Neural progenitor cell (in vitro differentiated cells): ENCODE measurements around the gene HHATL. TPM values are rescaled to one million over a fixed set of nuclear protein-coding genes. Genes with fewer than 3 reads are reported as not detected.

ENCODE experiments used
- DNase-seq: peaks from one replicate; pipeline ENCODE4 v3.0.0-alpha.2; 2016; ENCODE audit warnings: low spot score
- H2AFZ ChIP-seq: fragments of 200-600 bp; sonication (generic); replicated peaks from 2 replicates; pipeline ENCODE4 v1.6.1; 2016; ENCODE audit warnings: antibody characterized with exemption
- H3F3A ChIP-seq: fragments of 200-600 bp; sonication (generic); 2 replicates; pipeline ENCODE4 v1.6.1; 2016; ENCODE audit warnings: antibody characterized with exemption, low read depth
- H3K27ac ChIP-seq: fragments of 200-600 bp; sonication (generic); 2 replicates; pipeline ENCODE4 v1.5.1; 2016; ENCODE audit warnings: mild to moderate bottlenecking
- H3K27me3 ChIP-seq: fragments of 200-600 bp; sonication (generic); 2 replicates; pipeline ENCODE4 v1.6.1; 2016; ENCODE audit warnings: mild to moderate bottlenecking, moderate library complexity
- H3K36me3 ChIP-seq: fragments of 200-600 bp; sonication (generic); 2 replicates; pipeline ENCODE4 v1.5.1; 2016
- H3K4me1 ChIP-seq: fragments of 200-600 bp; sonication (generic); 2 replicates; pipeline ENCODE4 v1.6.1; 2016; ENCODE audit warnings: mixed run types
- H3K4me2 ChIP-seq: fragments of 200-600 bp; sonication (generic); 2 replicates; pipeline ENCODE4 v1.6.1; 2016
- H3K4me3 ChIP-seq: fragments of 200-600 bp; sonication (generic); 2 replicates; pipeline ENCODE4 v1.5.1; 2016
- H3K79me2 ChIP-seq: fragments of 200-600 bp; sonication (generic); 2 replicates; pipeline ENCODE4 v1.6.1; 2016; ENCODE audit warnings: low read depth
- H3K9ac ChIP-seq: fragments of 200-600 bp; sonication (generic); 2 replicates; pipeline ENCODE4 v1.6.1; 2016
- H3K9me3 ChIP-seq: fragments of 200-600 bp; sonication (generic); 2 replicates; pipeline ENCODE4 v1.5.1; 2016; ENCODE audit warnings: low read depth
- H4K20me1 ChIP-seq: fragments of 200-600 bp; sonication (generic); 2 replicates; pipeline ENCODE4 v1.6.1; 2016; ENCODE audit warnings: low read depth
- H3K27ac Mint-ChIP-seq: 3 replicates; pipeline ENCODE4 v1.8.0; 2021; ENCODE audit warnings: mixed read lengths
- H3K27me3 Mint-ChIP-seq: 2 replicates; pipeline ENCODE4 v1.8.0; 2022; ENCODE audit warnings: low read depth, mild to moderate bottlenecking, inconsistent platforms, moderate library complexity, mixed read lengths; ENCODE audit not compliant: insufficient read depth
- H3K36me3 Mint-ChIP-seq: 3 replicates; pipeline ENCODE4 v1.8.0; 2021; ENCODE audit warnings: mixed read lengths
- H3K4me1 Mint-ChIP-seq: 3 replicates; pipeline ENCODE4 v1.8.0; 2021; ENCODE audit warnings: mixed read lengths
- H3K4me3 Mint-ChIP-seq: 3 replicates; pipeline ENCODE4 v1.8.0; 2021; ENCODE audit warnings: mild to moderate bottlenecking, moderate library complexity, mixed read lengths
- H3K9me3 Mint-ChIP-seq: 3 replicates; pipeline ENCODE4 v1.8.0; 2020; ENCODE audit warnings: mixed read lengths
- CTCF ChIP-seq: fragments of 200-600 bp; sonication (generic); IDR thresholded peaks from 2 replicates; pipeline ENCODE4 v1.5.1; 2017; ENCODE audit warnings: antibody characterized with exemption, mild to moderate bottlenecking
- EZH2 ChIP-seq: fragments of 200-600 bp; sonication (generic); IDR thresholded peaks from 2 replicates; pipeline ENCODE4 v1.6.1; 2017; ENCODE audit warnings: antibody characterized with exemption, mild to moderate bottlenecking, moderate library complexity
- EZH2phosphoT487 ChIP-seq: fragments of 200-600 bp; sonication (generic); IDR thresholded peaks from 2 replicates; pipeline ENCODE4 v1.6.1; 2017; ENCODE audit warnings: antibody characterized with exemption
- total RNA-seq: library from RNA; depleted of rRNA; stranded (reverse); fragments of >200 nt; gene quantifications from 2 replicates; pipeline ENCODE4 v1.2.3, GENCODE V29; 2015; ENCODE audit warnings: low replicate concordance

HHATL gene
- total RNA-seq, 1 donor from 2014 or later: not detected

- H4K20me1 ChIP-seq: peaks cover 10% of the 10 kb centered on the region
- TF ChIP-seq EZH2phosphoT487 (no peak), CTCF (no peak), EZH2 (no peak)
- H3K4me3 Mint-ChIP-seq: no peak overlapping the region
- peaks cover 6% of the 10 kb centered on the region for H3K36me3 Mint-ChIP-seq
- H3F3A ChIP-seq: no peaks in the 10 kb centered on the region
- peaks cover 2% of the 10 kb centered on the region for H3K27me3 Mint-ChIP-seq
- no peaks in the 10 kb centered on the region for H3K27me3 ChIP-seq
- no peak overlapping the region for H3K4me2 ChIP-seq
- H3K79me2 ChIP-seq: no peaks in the 10 kb centered on the region
- peaks cover 2% of the 10 kb centered on the region for H3K9me3 Mint-ChIP-seq
- H2AFZ ChIP-seq: no peak overlapping the region
- H3K36me3 ChIP-seq: no peaks in the 10 kb centered on the region
- no peaks in the 10 kb centered on the region for H3K9me3 ChIP-seq
- H3K4me1 Mint-ChIP-seq: peaks cover 14% of the 10 kb centered on the region
- DNase-seq: no peak
- no peak overlapping the region for H3K27ac Mint-ChIP-seq
- no peak overlapping the region for H3K9ac ChIP-seq
- H3K4me1 ChIP-seq: peaks cover 7% of the 10 kb centered on the region
- H3K4me3 ChIP-seq: no peak overlapping the region
- H3K27ac ChIP-seq: no peak overlapping the region
These were observed 44.4 kb downstream of the HHATL start for GRCh38 chr3:42658091-42658770.

GRCh38 chr3:42657675-42658074 is 44.9 kb downstream of the HHATL start:
- H3K36me3 ChIP-seq: no peaks in the 10 kb centered on the region
- peaks cover 2% of the 10 kb centered on the region for H3K27me3 Mint-ChIP-seq
- H3K4me2 ChIP-seq: no peak overlapping the region
- H3K27ac ChIP-seq: no peak overlapping the region
- H3K9me3 ChIP-seq: no peaks in the 10 kb centered on the region
- no peaks in the 10 kb centered on the region for H3K79me2 ChIP-seq
- H3K9ac ChIP-seq: no peak overlapping the region
- no peak for TF ChIP-seq CTCF
- TF ChIP-seq EZH2phosphoT487: no peak
- no peak for TF ChIP-seq EZH2
- no peaks in the 10 kb centered on the region for H3K27me3 ChIP-seq
- H3K4me1 ChIP-seq: peaks cover 12% of the 10 kb centered on the region
- peaks cover 2% of the 10 kb centered on the region for H3K9me3 Mint-ChIP-seq
- H3K4me1 Mint-ChIP-seq: peaks cover 18% of the 10 kb centered on the region
- H3K4me3 Mint-ChIP-seq: no peak overlapping the region
- DNase-seq: no peak
- H3K36me3 Mint-ChIP-seq: peaks cover 6% of the 10 kb centered on the region
- peaks cover 10% of the 10 kb centered on the region for H4K20me1 ChIP-seq
- no peak overlapping the region for H3K4me3 ChIP-seq
- H3F3A ChIP-seq: no peaks in the 10 kb centered on the region
- H3K27ac Mint-ChIP-seq: no peak overlapping the region
- no peak overlapping the region for H2AFZ ChIP-seq

- DNase-seq: no peak
- peaks cover 15% of the 10 kb centered on the region for H4K20me1 ChIP-seq
- Mint-ChIP-seq H3K36me3 (peaks cover 6% of the 10 kb centered on the region), H3K27me3 (peaks cover 2% of the 10 kb centered on the region), H3K4me3 (no peak overlapping the region), H3K4me1 (peaks cover 24% of the 10 kb centered on the region), H3K27ac (no peak overlapping the region), H3K9me3 (peaks cover 2% of the 10 kb centered on the region)
- H3K9ac ChIP-seq: no peak overlapping the region
- no peaks in the 10 kb centered on the region for H3K79me2 ChIP-seq
- no peak overlapping the region for H3K4me3 ChIP-seq
- H3K4me2 ChIP-seq: no peak overlapping the region
- no peak overlapping the region for H2AFZ ChIP-seq
- no peak overlapping the region for H3K27ac ChIP-seq
- H3K27me3 ChIP-seq: no peaks in the 10 kb centered on the region
- peaks cover 12% of the 10 kb centered on the region for H3K4me1 ChIP-seq
- TF ChIP-seq CTCF: no peak
- TF ChIP-seq EZH2: no peak
- no peak for TF ChIP-seq EZH2phosphoT487
- no peaks in the 10 kb centered on the region for H3K36me3 ChIP-seq
- peaks cover 2% of the 10 kb centered on the region for H3F3A ChIP-seq
- H3K9me3 ChIP-seq: no peaks in the 10 kb centered on the region
These were observed 45.7 kb downstream of the HHATL start for GRCh38 chr3:42656680-42657610.
